ENCODE measurements around the gene CELF4. TPM values are rescaled to one million over a fixed set of nuclear protein-coding genes. Genes with fewer than 3 reads are reported as not detected.

Gene CELF4
- total and polyA plus RNA-seq, 2 of the 4 experiments (the other 2 are of a cell fraction): not detected

- Histone ChIP-seq H2AFZ (replicated peaks; ENCODE audit: low read length, poor library complexity) (no peak overlapping the region), H3K9me1 (ENCODE audit: insufficient read depth, low read length) (no peaks in the 10 kb centered on the region), H3K4me2 (ENCODE audit: low read depth, low read length) (no peak overlapping the region), H3K9ac (ENCODE audit: low read depth, low read length) (no peak overlapping the region), H3K4me1 (ENCODE audit: control insufficient read depth, insufficient read depth, low read length) (no peaks in the 10 kb centered on the region), H3K36me3 (ENCODE audit: control insufficient read depth, insufficient read depth, low read length) (no peaks in the 10 kb centered on the region), H4K8ac (ENCODE audit: low read depth in 2 of 2, low read length in 2 of 2) (no peak overlapping the region), H3K4ac (ENCODE audit: low read depth, low read length) (no peak overlapping the region), H3K56ac (ENCODE audit: extremely low read depth, insufficient read depth, low read length) (no peak overlapping the region), H3K18ac (ENCODE audit: low read depth, low read length) (no peak overlapping the region), H2BK20ac (ENCODE audit: low read depth, low read length) (no peak overlapping the region), H2AK9ac (replicated peaks; ENCODE audit: low read depth, low read length, poor library complexity) (no peak overlapping the region), H3K27ac (ENCODE audit: insufficient read depth, low read length) (no peak overlapping the region), H3K79me1 (ENCODE audit: low read depth in 1 of 2, low read length in 2 of 2) (no peaks in the 10 kb centered on the region), H4K5ac (ENCODE audit: low read depth, low read length) (no peak overlapping the region), H2AK5ac (ENCODE audit: low read depth, low read length) (no peak overlapping the region), H3K14ac (replicated peaks; ENCODE audit: low read depth, low read length) (no peak overlapping the region), H3K27me3 (ENCODE audit: control insufficient read depth, insufficient read depth, low read length) (peaks cover 5% of the 10 kb centered on the region), H4K20me1 (ENCODE audit: insufficient read depth, low read length) (no peaks in the 10 kb centered on the region; the same call in 1 of the 2 replicates), H2BK15ac (ENCODE audit: low read depth, low read length) (no peak overlapping the region), H3K4me3 (ENCODE audit: insufficient read depth, low read depth, low read length) (no peak overlapping the region), H3K23ac (ENCODE audit: low read depth, low read length) (no peak overlapping the region), H4K91ac (ENCODE audit: insufficient read depth, low read depth, low read length) (no peak overlapping the region), H2BK5ac (ENCODE audit: low read depth, low read length, poor library complexity, severe bottlenecking) (no peak overlapping the region), H3K9me3 (ENCODE audit: control insufficient read depth, insufficient read depth, low read length) (no peaks in the 10 kb centered on the region), H2BK120ac (ENCODE audit: low read depth, low read length) (no peak overlapping the region)
- CTCF ChIA-PET: no interaction called here
- WGBS, 2 experiments (ENCODE audit: extremely low coverage in 2 of 2, insufficient read length in 1 of 2): 42% methylated on average over 6 of the region's 9 CpGs; no CpG with 5 or more reads in 1 of the 2 experiments
- intact Hi-C loops (cut with micrococcal nuclease): no loop called here
- DNase-seq (no peak), ATAC-seq (ENCODE audit: low read depth) (no peak)
- dilution Hi-C loops (cut with HindIII; ENCODE audit: low sequenced_read_pairs, unreplicated experiment): no loop called here
- POLR2A ChIA-PET (ENCODE audit: unreplicated experiment): no interaction called here
- no TSS peak for BruUV-seq (replicated peaks)
- in situ Hi-C loops (cut with MboI; ENCODE audit: low sequenced_read_pairs): no loop called here
- TF ChIP-seq NFE2L2 (IDR thresholded peaks at IDR 0.05; ENCODE audit: low read depth, low read length) (no peak), RAD21 (IDR thresholded peaks at IDR 0.05; ENCODE audit: low read length) (no peak), FOS (IDR thresholded peaks at IDR 0.05; ENCODE audit: low read depth, low read length) (no peak), USF2 (IDR thresholded peaks at IDR 0.05; ENCODE audit: low read depth, low read length) (no peak), CHD1 (IDR thresholded peaks at IDR 0.05; ENCODE audit: low read depth, low read length) (no peak), BHLHE40 (IDR thresholded peaks at IDR 0.05; ENCODE audit: low read depth, low read length) (no peak), CTCF (conservative IDR thresholded peaks at IDR 0.05; ENCODE audit: low read depth, low read length) (no peak), ELK1 (IDR thresholded peaks at IDR 0.05; ENCODE audit: borderline replicate concordance, low read depth, low read length) (no peak), RFX5 (IDR thresholded peaks at IDR 0.05; ENCODE audit: low read depth, low read length) (no peak), MXI1 (IDR thresholded peaks at IDR 0.05; ENCODE audit: borderline replicate concordance, low read depth, low read length) (no peak), CEBPB (IDR thresholded peaks at IDR 0.05; ENCODE audit: low read depth, low read length) (no peak), RCOR1 (IDR thresholded peaks at IDR 0.05; ENCODE audit: insufficient replicate concordance, low read length) (no peak), SMC3 (IDR thresholded peaks at IDR 0.05; ENCODE audit: low read depth, low read length) (no peak), MAFK (IDR thresholded peaks at IDR 0.05; ENCODE audit: low read depth, low read length) (no peak), MAZ (IDR thresholded peaks at IDR 0.05; ENCODE audit: borderline replicate concordance, low read depth, low read length) (no peak), POLR2A (IDR thresholded peaks at IDR 0.05; ENCODE audit: low read depth, low read length) (no peak)
These were observed 278.8 kb downstream of the CELF4 start for GRCh38 chr18:37286801-37287200.
